NCI-H2081 (cell line): ENCODE data around the gene MORN1.

ENCODE experiments used
- DNase-seq, 2 experiments: peaks; one replicate each; lab custom pipeline; 2025; lab: John Stamatoyannopoulos, UW

Gene MORN1

DNA sequence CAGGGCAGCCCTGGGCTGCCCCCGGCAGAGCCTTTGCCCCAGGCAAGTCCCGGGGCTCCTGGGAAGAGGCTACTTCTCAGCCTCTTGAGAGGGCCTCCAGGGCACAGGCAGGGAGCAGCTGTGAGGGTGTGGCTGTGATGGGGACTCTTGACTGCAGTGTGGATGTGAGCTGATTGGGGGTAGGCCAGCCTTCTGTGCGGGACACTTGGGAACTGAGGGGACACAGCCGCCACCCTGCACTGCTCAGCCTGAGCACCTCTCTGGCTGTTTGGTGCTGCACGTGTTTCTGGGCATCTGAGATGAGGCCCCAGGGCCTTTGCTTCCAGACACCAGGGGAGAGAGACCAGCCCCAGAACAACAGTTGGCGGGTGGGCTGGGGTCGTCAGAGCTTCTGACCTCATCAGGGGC, 101.2 kb downstream of the MORN1 start:
- DNase-seq, result no peak

DNA sequence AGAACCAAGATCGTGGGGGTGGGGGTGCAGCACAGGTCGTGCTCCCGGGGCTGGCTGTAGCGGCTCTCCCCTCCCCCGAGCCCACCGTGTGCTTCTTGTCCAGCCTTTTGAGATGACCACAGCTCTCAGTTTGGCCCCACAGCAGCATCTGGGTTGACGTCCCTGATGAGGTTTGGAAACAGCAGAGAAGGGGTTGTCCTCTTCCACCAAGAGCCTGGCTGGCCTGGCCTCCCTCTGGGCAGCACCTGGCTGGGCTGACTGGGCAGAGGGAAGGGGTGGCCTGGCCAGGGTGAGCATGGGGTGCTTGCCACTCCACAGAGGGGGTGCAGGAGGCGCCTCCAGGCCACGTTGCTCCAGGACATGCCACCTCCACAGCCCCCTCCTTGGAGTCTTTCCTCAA, 101.7 kb downstream of the MORN1 start:
- no peak for DNase-seq

- no peak for DNase-seq
Measured at GRCh38 chr1:2288816-2289536, 102.4 kb downstream of the MORN1 start.

- DNase-seq, result no peak
Measured at GRCh38 chr1:2288311-2288710, 103.0 kb downstream of the MORN1 start.

DNA sequence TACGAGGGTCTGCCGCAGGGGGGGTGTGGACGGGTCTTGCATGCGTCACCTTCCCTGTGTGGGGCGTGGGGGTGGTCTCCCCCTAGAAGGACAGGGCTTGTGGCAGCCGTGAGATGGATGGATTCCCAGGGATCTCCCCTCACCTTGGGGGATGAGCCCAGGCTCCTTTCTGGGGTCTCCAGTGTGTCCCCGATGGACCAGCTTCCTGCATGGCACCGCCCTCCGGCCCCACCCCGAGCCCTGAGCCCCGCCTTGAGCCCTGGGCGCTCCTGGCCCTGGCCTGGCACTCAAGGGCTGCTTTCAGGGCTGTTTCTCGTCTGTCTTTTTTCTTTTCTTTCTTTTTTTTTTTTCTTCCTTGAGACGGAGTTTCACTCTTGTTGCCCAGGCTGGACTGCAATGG, 103.7 kb downstream of the MORN1 start:
- no peak for DNase-seq

GRCh38 chr1:2286923-2287322, 104.4 kb downstream of the MORN1 start:
- DNase-seq, result no peak

DNA sequence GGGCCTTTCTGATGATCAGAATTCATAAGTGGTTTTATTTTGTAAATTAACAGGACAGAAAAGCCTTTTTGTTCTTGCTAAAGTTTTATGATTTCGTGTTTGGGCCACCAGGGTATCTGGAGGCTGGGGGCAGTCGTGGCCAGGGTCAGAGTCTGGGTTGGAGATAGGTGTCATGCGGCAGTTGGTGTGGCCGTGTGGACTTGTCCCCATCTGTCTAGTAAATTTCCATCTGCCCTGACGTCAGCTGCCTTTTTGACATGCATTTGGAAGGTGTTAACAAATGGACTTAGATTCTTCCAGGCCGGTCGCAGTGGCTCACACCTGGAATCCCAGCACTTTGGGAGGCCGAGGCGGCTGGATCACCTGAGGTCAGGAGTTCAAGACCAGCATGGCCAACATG, 106.4 kb downstream of the MORN1 start:
- no peak for DNase-seq

DNA sequence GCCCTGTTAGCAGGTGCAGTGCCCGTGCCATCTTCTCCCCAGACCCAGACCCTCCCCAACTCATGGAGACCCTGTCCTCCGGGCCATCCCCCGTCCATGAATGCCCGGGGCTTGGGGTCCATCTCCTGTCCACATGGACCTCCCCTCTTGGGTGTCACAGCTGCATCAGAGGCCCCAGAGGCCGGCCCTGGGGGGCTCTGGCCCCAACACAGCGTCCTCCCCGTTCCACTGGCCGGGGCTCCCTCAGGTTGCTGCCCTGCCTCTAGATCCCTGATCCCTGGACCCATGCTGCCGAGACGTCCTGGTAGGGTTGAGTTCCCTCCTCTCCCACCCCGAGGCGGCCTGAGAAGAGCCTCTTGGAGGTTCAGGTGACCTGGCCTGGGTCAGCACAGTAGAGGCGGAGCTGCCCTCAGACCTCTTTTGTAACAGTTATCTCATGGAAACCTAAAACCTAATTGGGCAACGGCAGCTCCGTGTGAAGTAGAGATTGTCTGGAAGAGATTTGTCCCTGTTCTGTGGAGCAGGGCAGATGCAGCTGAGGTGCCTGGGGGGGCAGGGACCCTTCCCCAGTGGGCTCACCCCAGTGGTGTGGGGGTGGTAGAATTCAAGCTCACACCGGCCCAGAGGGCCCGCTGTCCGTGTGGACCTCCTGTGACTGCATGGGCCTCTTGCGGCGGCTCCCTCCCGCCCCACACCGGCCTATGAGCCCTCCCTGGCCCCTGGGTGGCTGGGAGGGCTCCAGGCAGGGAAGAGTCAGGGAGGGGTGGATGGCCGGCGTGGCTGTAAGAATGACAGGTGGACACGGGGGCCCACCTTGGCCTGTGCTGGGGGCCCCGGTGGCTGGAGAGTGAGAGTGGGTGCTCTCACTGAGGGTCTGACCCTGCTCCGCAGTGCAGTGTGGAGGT, 107.1 kb downstream of the MORN1 start:
- no peak for DNase-seq

DNA sequence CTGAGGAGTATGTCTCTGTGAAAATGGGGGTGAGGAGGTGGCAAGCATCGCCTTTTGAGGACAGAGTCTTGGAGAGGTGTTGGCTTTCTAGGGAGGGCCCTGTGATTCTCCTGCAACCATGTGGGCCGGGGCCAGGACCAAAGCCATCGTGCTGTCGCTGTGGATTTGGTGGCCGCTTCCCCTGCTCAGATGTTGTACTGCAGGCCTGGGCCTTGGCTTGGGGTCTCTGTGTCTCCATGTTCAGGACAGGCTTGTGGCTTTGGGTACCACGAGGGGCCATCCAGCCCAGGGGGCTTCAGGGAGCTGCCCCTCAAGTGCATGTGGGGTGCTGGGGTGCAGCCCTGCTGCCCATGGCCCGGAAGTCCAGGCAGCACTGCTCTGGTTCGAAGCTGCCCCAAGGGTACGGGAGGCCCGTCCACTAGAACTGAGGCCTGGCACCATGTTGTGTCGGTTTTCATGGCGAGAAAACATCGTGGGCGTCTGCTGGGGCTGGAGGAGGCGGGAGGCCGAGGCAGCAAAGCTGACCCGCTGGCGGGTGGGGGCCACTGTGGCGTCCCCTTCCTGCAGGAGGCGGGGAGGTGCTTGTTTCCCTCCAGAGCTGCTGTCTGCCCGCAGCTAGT, 107.9 kb downstream of the MORN1 start:
- no peak for DNase-seq

DNA sequence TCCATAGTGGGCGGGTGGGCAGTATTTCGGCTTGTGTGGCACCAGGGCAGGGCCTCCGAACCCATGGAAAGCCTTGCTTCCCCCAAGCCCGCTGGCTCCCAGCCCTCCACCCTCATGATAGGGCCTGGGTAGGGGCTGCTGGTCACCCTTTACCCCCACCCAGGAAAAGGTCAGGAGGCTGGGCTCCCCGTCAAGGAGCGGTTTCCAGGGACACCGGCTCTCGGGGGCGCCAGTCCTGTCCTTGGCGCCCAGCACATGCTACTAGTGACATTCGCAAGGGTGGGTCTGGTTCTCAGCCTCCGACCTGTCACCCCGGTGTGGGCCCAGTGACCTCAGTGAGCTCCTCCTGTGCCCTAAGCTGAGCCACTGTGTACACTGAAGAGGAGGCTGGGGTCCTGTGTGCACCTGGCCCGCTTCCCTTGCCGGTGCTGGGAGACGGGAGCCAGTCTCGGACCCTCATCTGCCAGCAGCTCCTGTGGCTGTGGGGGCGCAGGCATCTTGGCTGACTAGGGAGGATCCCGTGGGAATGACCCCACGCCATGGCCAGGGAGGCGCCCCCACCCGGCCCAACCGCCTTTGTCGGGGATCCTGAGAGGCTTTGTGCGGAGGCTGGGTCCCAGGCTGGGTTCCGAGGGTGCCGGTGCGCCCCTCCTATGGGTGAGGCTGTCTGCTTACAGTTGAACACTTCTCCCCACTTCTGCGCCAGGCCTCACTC, 108.6 kb downstream of the MORN1 start:
- no peak for DNase-seq

DNA sequence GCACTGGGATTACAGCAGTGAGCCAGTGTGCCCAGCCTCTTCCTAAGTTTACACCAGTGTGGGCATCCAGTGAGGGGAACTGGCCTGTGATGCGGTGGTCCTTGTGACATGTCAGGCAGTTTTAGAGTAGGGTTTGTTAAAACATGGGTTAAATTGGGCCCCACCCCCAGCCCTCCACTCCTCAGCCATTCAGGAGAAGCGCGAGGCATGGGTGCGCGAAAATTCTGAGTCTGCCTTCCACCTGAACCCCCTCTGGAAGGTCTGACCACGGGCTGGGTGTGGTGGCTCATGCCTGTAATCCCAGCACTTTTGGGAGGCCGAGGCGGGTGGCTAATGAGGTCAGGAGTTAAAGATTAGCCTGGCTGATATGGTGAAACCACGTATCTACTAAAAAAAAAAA, 111.5 kb downstream of the MORN1 start:
- no peak for DNase-seq

GRCh38 chr1:2279210-2279639, 112.1 kb downstream of the MORN1 start:
- no peak for DNase-seq

GRCh38 chr1:2278591-2279209, 112.7 kb downstream of the MORN1 start:
- no peak for DNase-seq

DNA sequence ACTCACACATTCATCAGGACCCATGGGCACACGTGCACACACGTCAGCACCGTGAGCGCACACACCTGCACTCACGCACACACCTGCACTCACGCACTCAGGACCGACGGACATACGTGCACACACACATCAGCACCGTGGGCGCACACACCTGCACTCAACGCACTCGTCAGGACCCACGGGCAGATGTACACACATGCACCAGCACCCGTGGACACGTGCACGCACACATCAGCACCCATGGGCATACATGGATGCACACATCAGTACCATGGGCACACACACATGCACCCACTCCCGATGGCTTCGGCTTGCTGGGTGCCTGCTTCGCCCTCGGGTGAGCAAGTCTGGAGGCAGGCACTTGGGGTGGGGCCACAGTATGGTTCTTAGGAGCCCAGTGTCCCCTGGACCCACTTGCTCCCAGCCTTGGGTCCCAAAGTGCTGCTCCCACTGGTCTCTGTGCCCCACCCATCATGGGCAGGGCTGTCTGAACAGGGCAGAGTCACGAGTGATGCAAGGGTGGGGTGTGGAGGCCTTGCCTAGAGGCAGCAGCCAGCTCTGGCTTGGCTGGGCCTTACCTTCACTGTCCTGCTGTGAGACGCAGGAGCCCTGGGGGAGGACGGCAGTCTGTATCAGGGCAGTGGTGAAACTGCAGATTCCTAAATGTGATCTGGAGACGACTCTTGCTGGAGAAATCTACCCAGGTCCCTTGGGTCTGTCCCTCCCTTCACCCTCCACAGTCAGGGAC, 113.4 kb downstream of the MORN1 start:
- no peak for DNase-seq

DNA sequence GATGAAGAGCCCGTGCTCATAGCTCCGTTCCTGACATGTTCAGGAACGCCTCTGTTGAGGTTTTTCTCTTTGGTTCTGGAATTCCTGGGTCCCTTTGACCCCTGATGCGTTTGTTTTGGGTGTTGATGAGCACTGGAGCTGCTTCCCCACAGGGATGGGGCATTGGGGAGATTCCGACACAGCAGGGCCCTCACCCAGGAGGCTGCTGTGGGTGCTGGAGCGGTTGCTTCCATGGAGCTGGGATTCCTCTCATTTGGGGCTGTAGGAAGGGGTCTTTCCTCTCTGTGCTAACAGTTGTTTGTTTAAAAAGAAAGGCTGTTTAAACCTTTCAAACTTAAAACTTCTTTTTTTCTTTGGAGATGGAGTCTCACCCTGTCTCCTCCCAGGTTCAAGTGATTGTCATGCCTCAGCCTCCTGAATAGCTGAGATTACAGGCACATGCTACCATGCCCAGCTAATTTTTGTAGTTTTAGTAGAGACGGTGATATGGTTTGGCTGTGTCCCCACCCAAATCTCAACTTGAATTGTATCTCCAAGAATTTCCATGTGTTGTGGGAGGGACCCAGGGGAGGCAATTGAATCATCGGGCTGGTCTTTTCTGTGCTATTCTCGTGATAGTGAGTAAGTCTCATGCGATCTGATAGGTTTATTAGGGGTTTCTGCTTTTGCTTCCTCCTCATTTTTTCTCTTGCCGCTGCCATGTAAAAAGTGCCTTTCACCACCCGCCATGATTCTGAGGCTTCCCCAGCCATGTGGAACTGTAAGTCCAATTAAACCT, 114.4 kb downstream of the MORN1 start:
- DNase-seq, result no peak

DNA sequence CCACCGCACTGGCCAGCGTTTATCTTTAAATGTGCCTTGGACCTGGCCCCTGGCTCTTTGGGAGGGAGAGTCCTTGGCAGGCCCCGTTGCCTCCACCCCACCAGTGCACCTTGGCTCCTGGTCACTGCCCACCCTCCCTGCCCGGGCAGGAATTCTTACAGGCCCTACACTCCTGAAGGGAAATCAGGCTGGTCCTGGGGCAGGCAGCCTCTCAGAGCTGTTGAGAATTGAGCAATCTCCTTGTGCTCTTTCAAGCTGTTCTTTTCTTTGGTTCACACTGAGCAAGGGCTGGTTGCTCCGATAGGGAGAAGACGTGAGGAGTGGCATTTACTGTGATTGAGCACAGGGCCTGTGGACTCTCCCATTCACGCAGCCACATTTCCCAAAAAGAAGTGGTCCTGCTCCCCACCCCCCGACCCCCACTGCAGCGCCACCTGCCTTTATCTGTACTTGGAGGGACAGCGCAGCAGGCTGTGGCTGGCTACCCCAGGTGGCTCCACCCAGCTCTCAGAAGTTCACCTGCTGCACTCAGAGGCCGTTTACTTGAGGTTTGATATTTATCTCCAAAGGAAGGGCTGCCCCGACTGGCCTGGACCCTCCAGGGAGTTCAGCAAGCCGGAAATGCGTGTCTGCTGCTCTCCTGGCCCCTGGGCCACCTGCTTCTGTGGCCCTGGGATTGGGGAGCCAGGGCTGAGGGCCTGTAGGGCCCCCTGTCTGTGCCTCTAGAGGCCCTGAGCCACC, 115.4 kb downstream of the MORN1 start:
- DNase-seq, result no peak

DNA sequence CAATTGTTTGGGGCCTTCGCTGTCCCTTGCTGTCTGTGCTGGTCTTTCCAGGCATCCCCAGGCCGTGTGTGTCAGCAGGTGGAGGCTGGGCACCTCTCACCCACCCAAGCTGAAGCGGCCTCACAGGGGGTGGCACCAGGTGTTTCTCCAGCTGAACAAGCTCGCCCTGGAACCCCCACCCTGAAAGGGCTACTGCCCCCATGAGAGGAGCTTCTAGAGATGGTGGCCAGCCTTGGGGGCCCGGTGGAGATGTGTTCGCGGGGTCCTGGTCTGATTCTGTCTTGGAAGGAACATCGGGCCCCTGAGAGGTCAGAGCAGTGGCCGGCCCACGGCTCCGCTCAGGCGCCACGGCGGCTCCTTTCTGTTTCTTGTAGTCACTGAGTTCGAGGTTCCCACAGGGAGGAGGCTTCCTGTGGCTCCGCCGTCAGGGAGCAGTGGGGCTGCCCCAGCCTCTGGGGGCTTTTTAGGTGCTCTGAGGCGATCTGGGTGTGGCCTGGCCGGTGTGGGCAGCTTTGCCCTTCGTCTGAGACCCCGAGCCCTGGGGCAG, 116.4 kb downstream of the MORN1 start:
- no peak for DNase-seq

DNA sequence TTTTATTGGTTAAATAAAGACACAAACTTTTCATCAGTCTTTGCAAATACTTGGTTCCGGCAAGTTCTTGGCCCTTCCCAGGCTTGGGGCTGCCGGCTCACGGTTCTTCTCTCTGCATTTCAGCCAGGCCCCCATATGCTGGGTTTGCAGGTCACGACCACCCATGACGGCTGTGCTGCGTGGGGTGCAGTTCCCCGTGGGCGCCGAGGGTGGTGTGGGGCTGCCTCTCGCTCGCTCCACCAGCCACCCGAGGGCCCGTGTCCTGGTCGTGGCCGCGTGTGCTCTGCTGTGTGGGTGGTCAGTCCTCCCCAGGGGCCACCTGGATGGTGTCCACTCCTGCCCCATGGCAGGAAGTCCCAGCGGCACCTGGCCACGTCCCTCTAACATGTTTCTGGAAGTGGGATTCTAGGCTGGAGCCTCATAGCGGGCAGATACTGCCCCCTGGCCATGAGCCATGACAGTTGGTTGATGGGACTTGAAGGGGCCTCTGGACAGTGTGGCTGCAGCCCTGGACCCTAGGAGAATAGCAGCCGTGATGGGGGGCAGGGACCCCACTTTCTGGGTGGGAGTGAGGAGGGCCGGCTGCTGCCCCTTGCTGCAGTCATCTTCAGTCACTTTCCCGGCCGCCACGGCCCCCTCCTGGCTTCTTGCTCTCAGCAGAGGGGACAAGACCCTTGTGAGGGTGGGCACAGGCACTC, 117.0 kb downstream of the MORN1 start:
- no peak for DNase-seq
